Tibial nerve (tissue), 4 donors: ENCODE measurements around the gene UBIAD1. TPM values are rescaled to one million over a fixed set of nuclear protein-coding genes. Genes with fewer than 3 reads are reported as not detected.
A peak's percentile ranks its signal among the peaks of the same experiment; 100 is the strongest.

Source experiments
- DNase-seq, 2 donors: peaks; one replicate each; pipeline ENCODE4 v3.0.0-alpha.2; 2019; ENCODE audit warnings: low spot score in 2 of 2
- H3K27ac ChIP-seq, 4 donors: fragments of 200-600 bp; sonication (generic) in 3 of 4; one replicate each; pipeline ENCODE4 v1.5.1; 2017 to 2019; ENCODE audit warnings: mild to moderate bottlenecking in 1 of 4
- H3K27me3 ChIP-seq, 2 donors: fragments of 200-600 bp; sonication (generic) in 1 of 2; one replicate each; pipeline versions ENCODE4 v1.5.1 to v1.6.0; 2017 to 2019
- H3K36me3 ChIP-seq, 3 donors: fragments of 200-600 bp; sonication (generic); one replicate each; pipeline ENCODE4 v1.5.1; 2018 to 2019
- H3K4me1 ChIP-seq, 4 donors: fragments of 200-600 bp; sonication (generic) in 3 of 4; one replicate each; pipeline ENCODE4 v1.5.1; 2017 to 2019
- H3K4me3 ChIP-seq, 4 donors: fragments of 200-600 bp; sonication (generic) in 3 of 4; one replicate each; pipeline ENCODE4 v1.5.1; 2017 to 2019; ENCODE audit warnings: mild to moderate bottlenecking in 1 of 4, moderate library complexity in 1 of 4
- H3K9me3 ChIP-seq, 4 donors: fragments of 200-600 bp; sonication (generic) in 3 of 4; one replicate each; pipeline ENCODE4 v1.5.1; 2017 to 2019
- CTCF ChIP-seq, 5 experiments: fragments of 200-600 bp in 3 of 5; fragments of 450-650 bp in 2 of 5; sonication (generic) in 3 of 5; IDR thresholded peaks; one replicate each; pipeline ENCODE4 v1.5.1; 2016 to 2019; ENCODE audit warnings: antibody characterized with exemption in 5 of 5, mild to moderate bottlenecking in 3 of 5, moderate library complexity in 2 of 5
- EP300 ChIP-seq, 2 donors: sonication (generic); formaldehyde crosslinking; IDR thresholded peaks; one replicate each; pipeline ENCODE4 v1.6.1; 2017; ENCODE audit warnings: antibody characterized with exemption in 2 of 2, mild to moderate bottlenecking in 1 of 2
- POLR2A ChIP-seq, 2 donors: fragments of 450-650 bp; IDR thresholded peaks; one replicate each; pipeline ENCODE4 v1.6.1; 2017; ENCODE audit warnings: antibody characterized with exemption in 2 of 2, mild to moderate bottlenecking in 2 of 2, moderate library complexity in 2 of 2
- WGBS, 2 donors: methylation state at CpG; one replicate each; pipeline ENCODE4 v1.1.5; 2018; 5-methylcytosine and 5-hydroxymethylcytosine counted together
- total RNA-seq, 4 donors: library from RNA; depleted of rRNA; stranded (reverse); fragments of >200 nt; gene quantifications; one replicate each; pipeline ENCODE4 v1.1.0, GENCODE V29; 2016

Gene UBIAD1
- total RNA-seq, 4 donors from 2014 or later: 8.7 to 23.7 (median 17.5) TPM

GRCh38 chr1:11237356-11237755 lies 35.6 kb upstream of the UBIAD1 start:
- Histone ChIP-seq H3K4me3 (no peak overlapping the region), H3K27me3 (no peaks in the 10 kb centered on the region), H3K27ac (peak overlapping the region in 1 of 4 donors; percentile 13), H3K4me1 (no peaks in the 10 kb centered on the region), H3K36me3 (peaks cover 3 to 97% (median 20%) of the 10 kb centered on the region in 3 donors), H3K9me3 (no peaks in the 10 kb centered on the region)
- TF ChIP-seq EP300 (IDR thresholded peaks at IDR 0.05) (no peak), CTCF (IDR thresholded peaks at IDR 0.05) (no peak), POLR2A (IDR thresholded peaks at IDR 0.05) (no peak)
- no peak for DNase-seq
- WGBS, 2 donors: 79% methylated on average over 6 of the region's 6 CpGs

GRCh38 chr1:11238311-11238710 lies 34.7 kb upstream of the UBIAD1 start:
- H3K9me3 ChIP-seq: no peaks in the 10 kb centered on the region
- WGBS, 2 donors: 96 to 98% methylated on average over 7 of the region's 7 CpGs
- H3K4me3 ChIP-seq: no peak overlapping the region
- no peak for DNase-seq
- TF ChIP-seq CTCF (IDR thresholded peaks at IDR 0.05): no peak
- no peak for TF ChIP-seq POLR2A (IDR thresholded peaks at IDR 0.05)
- TF ChIP-seq EP300 (IDR thresholded peaks at IDR 0.05): no peak
- H3K27me3 ChIP-seq: no peaks in the 10 kb centered on the region
- peaks cover 6 to 97% (median 27%) of the 10 kb centered on the region in 3 donors for H3K36me3 ChIP-seq
- H3K4me1 ChIP-seq: no peaks in the 10 kb centered on the region
- no peak overlapping the region for H3K27ac ChIP-seq

GRCh38 chr1:11245248-11245647 lies 27.8 kb upstream of the UBIAD1 start:
- WGBS, 2 donors: 82 to 90% methylated on average over 3 of the region's 3 CpGs
- H3K4me3 ChIP-seq: no peak overlapping the region
- no peaks in the 10 kb centered on the region for H3K4me1 ChIP-seq
- no peak for DNase-seq
- TF ChIP-seq EP300 (IDR thresholded peaks at IDR 0.05): no peak
- TF ChIP-seq CTCF (IDR thresholded peaks at IDR 0.05): no peak
- TF ChIP-seq POLR2A (IDR thresholded peaks at IDR 0.05): no peak
- peaks cover 5 to 85% (median 24%) of the 10 kb centered on the region in 3 donors for H3K36me3 ChIP-seq
- H3K9me3 ChIP-seq: no peaks in the 10 kb centered on the region
- H3K27me3 ChIP-seq: no peaks in the 10 kb centered on the region
- no peak overlapping the region for H3K27ac ChIP-seq

- Histone ChIP-seq H3K9me3 (no peaks in the 10 kb centered on the region), H3K36me3 (peaks cover 5 to 86% (median 21%) of the 10 kb centered on the region in 3 donors), H3K4me3 (no peak overlapping the region), H3K27me3 (no peaks in the 10 kb centered on the region), H3K27ac (no peak overlapping the region), H3K4me1 (no peaks in the 10 kb centered on the region)
- DNase-seq: no peak
- no peak for TF ChIP-seq CTCF (IDR thresholded peaks at IDR 0.05)
- TF ChIP-seq POLR2A (IDR thresholded peaks at IDR 0.05): no peak
- no peak for TF ChIP-seq EP300 (IDR thresholded peaks at IDR 0.05)
- 80 to 86% methylated on average over 7 of the region's 7 CpGs for WGBS, 2 donors
Measured at GRCh38 chr1:11245904-11246719, 26.9 kb upstream of the UBIAD1 start.

GRCh38 chr1:11248169-11248568 lies 24.8 kb upstream of the UBIAD1 start:
- no peaks in the 10 kb centered on the region for H3K4me1 ChIP-seq
- WGBS, 2 donors: 84 to 94% methylated on average over 4 of the region's 4 CpGs
- no peaks in the 10 kb centered on the region for H3K9me3 ChIP-seq
- no peak overlapping the region for H3K27ac ChIP-seq
- H3K27me3 ChIP-seq: no peaks in the 10 kb centered on the region
- no peak for DNase-seq
- peaks cover 2 to 88% (median 25%) of the 10 kb centered on the region in 3 donors for H3K36me3 ChIP-seq
- no peak overlapping the region for H3K4me3 ChIP-seq
- no peak for TF ChIP-seq POLR2A (IDR thresholded peaks at IDR 0.05)
